GM18909 (cell line): ENCODE measurements around the gene YPEL1.
A peak's percentile ranks its signal among the peaks of the same experiment; 100 is the strongest.

Source experiments
- ATAC-seq: cut with Tn5 transposase; IDR thresholded peaks from one replicate; pipeline ENCODE4 v1.9.1; 2021; ENCODE audit warnings: mild to moderate bottlenecking; ENCODE audit not compliant: unreplicated experiment, poor library complexity

YPEL1 gene

DNA sequence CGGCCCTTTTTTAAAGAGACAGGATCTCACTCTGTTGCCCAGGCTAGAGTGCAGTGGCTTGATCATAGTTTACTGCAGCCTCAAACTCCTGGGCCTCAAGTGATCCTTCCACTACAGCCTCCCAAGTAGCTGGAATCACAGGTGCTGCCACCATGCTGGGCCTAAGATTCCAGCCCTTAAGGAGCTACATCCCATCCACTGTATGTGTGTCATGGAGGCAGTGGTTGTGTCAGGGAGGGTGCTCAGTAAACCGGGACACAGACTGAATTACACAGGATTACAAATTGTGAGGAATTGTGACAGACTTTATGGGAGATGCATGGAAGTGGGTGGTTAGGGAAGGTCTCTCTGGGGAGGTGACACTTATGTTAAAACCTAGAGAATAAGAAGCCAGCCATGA is 71.9 kb downstream of the YPEL1 start:
- no peak for ATAC-seq

- no peak for ATAC-seq
Measured at GRCh38 chr22:21661991-21662390, 73.6 kb downstream of the YPEL1 start.

DNA sequence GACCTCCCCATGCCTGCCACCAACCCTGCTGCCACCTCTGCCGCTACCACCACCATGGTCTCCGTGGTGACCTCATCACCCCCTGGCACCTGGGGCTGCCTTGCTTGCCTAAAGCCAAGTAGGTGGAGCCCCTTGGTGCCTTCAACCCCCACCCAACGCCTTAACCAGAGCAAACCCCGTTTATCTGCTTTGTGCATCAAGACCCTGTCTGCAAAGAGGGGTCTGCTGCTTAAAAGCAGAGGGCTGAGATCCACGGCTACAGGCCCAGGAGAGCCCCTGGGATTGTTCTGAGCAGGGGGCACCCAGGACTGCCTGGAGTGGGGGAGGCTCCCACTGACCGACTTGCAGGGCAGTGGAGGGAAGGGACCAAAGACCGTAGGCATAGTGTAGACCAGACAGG is 74.7 kb downstream of the YPEL1 start:
- ATAC-seq = no peak

- no peak for ATAC-seq
Measured at GRCh38 chr22:21659864-21660525, 75.6 kb downstream of the YPEL1 start.

GRCh38 chr22:21657360-21658032 is 78.1 kb downstream of the YPEL1 start:
- peak; percentile 77 for ATAC-seq

DNA sequence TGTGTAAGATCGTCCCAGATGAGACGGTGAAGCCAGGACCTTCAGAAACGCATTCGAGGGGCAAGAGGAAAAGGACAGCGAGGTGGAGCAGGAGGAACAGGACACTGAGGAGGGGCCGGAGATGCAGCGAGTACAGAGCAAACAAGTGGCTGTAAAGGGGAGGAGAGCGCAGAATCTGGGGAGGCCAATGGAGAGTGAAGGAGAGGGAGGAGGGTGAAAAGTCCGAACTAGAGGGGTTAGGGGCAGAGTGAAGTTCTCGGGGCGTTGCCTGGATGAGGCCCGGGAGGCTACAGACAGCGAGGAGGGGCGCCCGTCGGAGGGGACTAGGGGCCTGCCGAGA is 78.6 kb downstream of the YPEL1 start:
- no peak for ATAC-seq

- no peak for ATAC-seq
Measured at GRCh38 chr22:21652547-21653545, 82.7 kb downstream of the YPEL1 start.

DNA sequence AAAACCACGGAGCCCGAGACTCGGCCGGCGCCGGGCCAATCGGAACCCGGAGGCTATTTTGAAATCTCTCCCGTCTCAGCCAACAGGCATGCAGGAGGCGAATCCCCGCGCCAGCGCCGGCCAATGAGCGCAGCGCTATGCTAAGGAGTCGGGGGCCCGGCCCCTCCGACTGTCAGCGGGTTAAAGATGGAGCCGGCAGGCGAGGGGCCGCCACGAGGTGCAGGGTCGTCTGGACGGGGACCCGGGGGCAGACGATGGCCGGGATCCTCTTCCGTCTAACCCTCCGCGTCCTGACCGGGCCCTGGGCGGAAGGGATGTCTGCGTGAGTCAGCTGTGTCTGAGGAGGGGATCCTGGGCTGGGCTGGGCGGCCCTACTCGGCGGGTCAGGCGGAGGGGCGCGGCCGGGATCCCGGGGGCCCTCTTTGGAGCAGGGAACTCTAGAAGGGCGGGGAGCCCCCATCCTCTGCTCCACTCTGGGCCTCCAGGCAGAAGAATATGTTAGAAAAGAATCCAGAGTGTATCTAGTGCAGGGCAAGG is 83.5 kb downstream of the YPEL1 start:
- peak; percentile 89 for ATAC-seq

GRCh38 chr22:21651521-21652009 is 84.0 kb downstream of the YPEL1 start:
- peak; percentile 20 for ATAC-seq

- no peak for ATAC-seq
Measured at GRCh38 chr22:21650823-21651520, 84.6 kb downstream of the YPEL1 start.

- no peak for ATAC-seq
Measured at GRCh38 chr22:21650280-21650679, 85.3 kb downstream of the YPEL1 start.
